AG04450 (cell line): Measurements from ENCODE around the gene CD99L2. TPM values are rescaled to one million over a fixed set of nuclear protein-coding genes. Genes with fewer than 3 reads are reported as not detected.
"Not testable (repeated sequence)": the region's sequence is repeated elsewhere in the genome, so short reads cannot be mapped to it uniquely, and the experiment has no call there.

Source experiments
- CTCF ChIA-PET: fragments of 300-600, 350-600 bp; formaldehyde crosslinking; extraction: SDS; loops from one replicate; lab custom pipeline; 2022; ENCODE audit warnings: antibody characterized with exemption, inconsistent platforms; lab: Charles Lee
- POLR2A ChIA-PET: fragments of 350-600 bp; formaldehyde crosslinking; extraction: SDS; loops from one replicate; lab custom pipeline; 2021; ENCODE audit warnings: antibody characterized with exemption, inconsistent platforms; lab: Yijun Ruan, JAX
- DNase-seq: peaks from one replicate; pipeline ENCODE4 v3.0.0-alpha.2; 2011; ENCODE audit warnings: low read depth, low spot score
- H3K27ac ChIP-seq: one replicate; pipeline ENCODE4 v1.5.1; 2012; ENCODE audit warnings: low read depth, low read length, control low read depth
- H3K27me3 ChIP-seq: one replicate; pipeline ENCODE4 v1.6.0; 2012; ENCODE audit warnings: low read length; ENCODE audit not compliant: control insufficient read depth, insufficient read depth
- H3K4me3 ChIP-seq: 2 replicates; pipeline ENCODE4 v1.5.1; 2011; ENCODE audit warnings: mild to moderate bottlenecking, low read depth, low read length, control low read depth
- H3K9me3 ChIP-seq: 2 replicates; pipeline ENCODE4 v1.5.1; 2012; ENCODE audit warnings: low read length; ENCODE audit not compliant: control insufficient read depth, insufficient read depth
- CTCF ChIP-seq: IDR thresholded peaks from 2 replicates; pipeline ENCODE4 v1.5.1; 2011; ENCODE audit warnings: low read depth, low read length, control low read depth, inconsistent platforms
- polyA plus RNA-seq: library from polyadenylated mRNA; depleted of rRNA; stranded (reverse); fragments of >200 nt; gene quantifications from 2 replicates; pipeline ENCODE4 v1.2.3, GENCODE V29; 2011

CD99L2 gene
- polyA plus RNA-seq, 1 experiment = 52.4 TPM

GRCh38 chrX:150887906-150888465 is 10.5 kb downstream of the CD99L2 start:
- Histone ChIP-seq H3K27me3 (no peaks in the 10 kb centered on the region), H3K27ac (no peak overlapping the region), H3K9me3 (no peaks in the 10 kb centered on the region), H3K4me3 (no peak overlapping the region)
- no peak for TF ChIP-seq CTCF
- POLR2A ChIA-PET = no interaction called here
- DNase-seq = no peak
- CTCF ChIA-PET = no interaction called here

GRCh38 chrX:150887268-150887667 is 11.2 kb downstream of the CD99L2 start:
- H3K4me3 ChIP-seq, CTCF ChIA-PET, DNase-seq, H3K27ac ChIP-seq, H3K9me3 ChIP-seq, POLR2A ChIA-PET, H3K27me3 ChIP-seq: not testable (repeated sequence)

- ChIA-PET POLR2A (no interaction called here), CTCF (no interaction called here)
- no peaks in the 10 kb centered on the region for H3K27me3 ChIP-seq
- no peaks in the 10 kb centered on the region for H3K9me3 ChIP-seq
- no peak for TF ChIP-seq CTCF
- no peak overlapping the region for H3K27ac ChIP-seq
- DNase-seq = no peak
- H3K4me3 ChIP-seq = no peak overlapping the region
Measured at GRCh38 chrX:150886381-150886780, 12.1 kb downstream of the CD99L2 start.

GRCh38 chrX:150880808-150881165 is 17.7 kb downstream of the CD99L2 start:
- no peak for DNase-seq
- H3K27ac ChIP-seq = no peak overlapping the region
- POLR2A ChIA-PET = no interaction called here
- H3K4me3 ChIP-seq = no peak overlapping the region
- H3K9me3 ChIP-seq = no peaks in the 10 kb centered on the region
- TF ChIP-seq CTCF = no peak
- CTCF ChIA-PET = no interaction called here
- no peaks in the 10 kb centered on the region for H3K27me3 ChIP-seq

- Histone ChIP-seq H3K4me3 (no peak overlapping the region), H3K27me3 (no peaks in the 10 kb centered on the region), H3K27ac (no peak overlapping the region), H3K9me3 (no peaks in the 10 kb centered on the region)
- DNase-seq = no peak
- TF ChIP-seq CTCF = no peak
- POLR2A ChIA-PET = no interaction called here
- CTCF ChIA-PET = no interaction called here
Measured at GRCh38 chrX:150879855-150880807, 18.3 kb downstream of the CD99L2 start.

DNA sequence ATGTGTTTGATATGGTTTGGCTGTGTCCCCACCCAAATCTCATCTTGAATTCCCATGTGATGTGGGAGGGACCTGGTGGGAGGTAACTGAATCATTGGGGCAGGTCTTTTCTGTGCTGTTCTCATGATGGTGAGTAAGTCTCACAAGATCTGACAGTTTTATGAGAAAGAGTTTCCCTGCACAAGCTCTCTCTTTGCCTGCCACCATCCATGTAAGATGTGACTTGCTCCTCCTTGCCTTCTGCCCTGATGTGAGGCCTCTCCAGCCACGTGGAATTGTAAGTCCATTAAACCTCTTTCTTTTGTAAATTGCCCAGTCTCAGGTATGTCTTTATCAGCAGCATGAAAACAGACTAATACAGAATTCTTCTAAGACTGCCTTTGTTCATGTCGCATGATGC is 22.8 kb downstream of the CD99L2 start:
- POLR2A ChIA-PET, H3K27ac ChIP-seq, H3K9me3 ChIP-seq, H3K27me3 ChIP-seq, H3K4me3 ChIP-seq, CTCF ChIA-PET, DNase-seq: not testable (repeated sequence)
